Mononuclear cell (primary cell): ENCODE measurements around the gene TMEM63A. TPM values are rescaled to one million over a fixed set of nuclear protein-coding genes. Genes with fewer than 3 reads are reported as not detected.
"Not testable (repeated sequence)": the region's sequence is repeated elsewhere in the genome, so short reads cannot be mapped to it uniquely, and the experiment has no call there.

ENCODE experiments used
- H3K27me3 ChIP-seq: 2 replicates; pipeline ENCODE4 v1.6.0; 2011; ENCODE audit warnings: low read length, control low read depth; ENCODE audit not compliant: insufficient read depth
- H3K4me1 ChIP-seq: 2 replicates; pipeline ENCODE4 v1.5.1; 2011; ENCODE audit warnings: mild to moderate bottlenecking, low read length, control low read depth; ENCODE audit not compliant: insufficient read depth
- H3K4me3 ChIP-seq: 2 replicates; pipeline ENCODE4 v1.5.1; 2011; ENCODE audit warnings: mild to moderate bottlenecking, low read length, moderate library complexity
- H3K9me3 ChIP-seq: 2 replicates; pipeline ENCODE4 v1.5.1; 2011; ENCODE audit warnings: low read depth, mild to moderate bottlenecking, control low read depth, low read length
- total RNA-seq: library from RNA; depleted of rRNA; stranded (reverse); fragments of >200 nt; gene quantifications from one replicate; pipeline ENCODE4 v1.2.3, GENCODE V29; 2012

Gene TMEM63A
- total RNA-seq, 1 donor, result 56.0 TPM

GRCh38 chr1:225892307-225892706 lies 10.1 kb upstream of the TMEM63A start:
- Histone ChIP-seq H3K4me3 (no peak overlapping the region), H3K4me1 (peaks cover 16% of the 10 kb centered on the region)

GRCh38 chr1:225891229-225891972 lies 9.2 kb upstream of the TMEM63A start:
- Histone ChIP-seq H3K27me3 (no peaks in the 10 kb centered on the region), H3K4me3 (no peak overlapping the region)

More at GRCh38 chr1:225892307-225892706, 10.1 kb upstream of the TMEM63A start:
- no peaks in the 10 kb centered on the region for H3K27me3 ChIP-seq
- H3K9me3 ChIP-seq, result no peaks in the 10 kb centered on the region

GRCh38 chr1:225890346-225891228 lies 8.4 kb upstream of the TMEM63A start:
- Histone ChIP-seq H3K4me1 (no peaks in the 10 kb centered on the region), H3K9me3 (no peaks in the 10 kb centered on the region), H3K4me3 (no peak overlapping the region), H3K27me3 (no peaks in the 10 kb centered on the region)

More at GRCh38 chr1:225891229-225891972, 9.2 kb upstream of the TMEM63A start:
- H3K9me3 ChIP-seq, result no peaks in the 10 kb centered on the region
- H3K4me1 ChIP-seq, result peaks cover 8% of the 10 kb centered on the region

GRCh38 chr1:225889743-225890142 lies 7.6 kb upstream of the TMEM63A start:
- no peaks in the 10 kb centered on the region for H3K9me3 ChIP-seq
- H3K4me1 ChIP-seq, result peaks cover 5% of the 10 kb centered on the region
- H3K4me3 ChIP-seq, result no peak overlapping the region
- no peaks in the 10 kb centered on the region for H3K27me3 ChIP-seq

- Histone ChIP-seq H3K9me3 (no peaks in the 10 kb centered on the region), H3K27me3 (no peaks in the 10 kb centered on the region), H3K4me3 (no peak within 1 kb of the TSS), H3K4me1 (peaks cover 5% of the 10 kb centered on the region)
Measured at GRCh38 chr1:225888898-225889601, 6.9 kb upstream of the TMEM63A start, which contains the start of gene LEFTY1. TSS of gene LEFTY1 (minus strand) at chr1:225889146. CDS start at chr1:225889066, 80 bp downstream.

- Histone ChIP-seq H3K9me3 (no peaks in the 10 kb centered on the region), H3K4me3 (no peak overlapping the region), H3K4me1 (peaks cover 11% of the 10 kb centered on the region), H3K27me3 (no peaks in the 10 kb centered on the region)
Measured at GRCh38 chr1:225888289-225888897, 6.2 kb upstream of the TMEM63A start.

- not testable (repeated sequence) for H3K9me3 ChIP-seq, H3K4me3 ChIP-seq, H3K27me3 ChIP-seq
- peaks cover 16% of the 10 kb centered on the region for H3K4me1 ChIP-seq
Measured at GRCh38 chr1:225887554-225888288, 5.5 kb upstream of the TMEM63A start.

GRCh38 chr1:225887030-225887314 lies 4.8 kb upstream of the TMEM63A start:
- Histone ChIP-seq H3K9me3 (no peaks in the 10 kb centered on the region), H3K4me3 (no peak overlapping the region), H3K27me3 (no peaks in the 10 kb centered on the region), H3K4me1 (peaks cover 16% of the 10 kb centered on the region)

- Histone ChIP-seq H3K4me1 (peaks cover 17% of the 10 kb centered on the region), H3K4me3 (no peak overlapping the region), H3K27me3 (no peaks in the 10 kb centered on the region), H3K9me3 (no peaks in the 10 kb centered on the region)
Measured at GRCh38 chr1:225886159-225887029, 4.2 kb upstream of the TMEM63A start.

GRCh38 chr1:225885336-225885735 lies 3.2 kb upstream of the TMEM63A start:
- H3K4me3 ChIP-seq, result no peak overlapping the region
- H3K4me1 ChIP-seq, result peaks cover 28% of the 10 kb centered on the region
- H3K9me3 ChIP-seq, result no peaks in the 10 kb centered on the region
- H3K27me3 ChIP-seq, result no peaks in the 10 kb centered on the region

- Histone ChIP-seq H3K27me3 (no peaks in the 10 kb centered on the region), H3K9me3 (no peaks in the 10 kb centered on the region), H3K4me1 (peaks cover 44% of the 10 kb centered on the region), H3K4me3 (no peak overlapping the region)
Measured at GRCh38 chr1:225883616-225884265, 1.6 kb upstream of the TMEM63A start.

- peak overlapping the region; percentile 99 for H3K4me3 ChIP-seq
- H3K9me3 ChIP-seq, result no peaks in the 10 kb centered on the region
- H3K27me3 ChIP-seq, result no peaks in the 10 kb centered on the region
- H3K4me1 ChIP-seq, result peaks cover 52% of the 10 kb centered on the region
Measured at GRCh38 chr1:225882694-225883615, 775 bp upstream of the TMEM63A start.
